Measurements from ENCODE around the gene PCDHB13. TPM values are rescaled to one million over a fixed set of nuclear protein-coding genes. Genes with fewer than 3 reads are reported as not detected.
"Not testable (repeated sequence)": the region's sequence is repeated elsewhere in the genome, so short reads cannot be mapped to it uniquely, and the experiment has no call there.

PCDHB13 gene
- total and polyA plus RNA-seq, 2 of the 4 experiments (the other 2 are of a cell fraction) = 0.18 to 0.26 TPM

DNA sequence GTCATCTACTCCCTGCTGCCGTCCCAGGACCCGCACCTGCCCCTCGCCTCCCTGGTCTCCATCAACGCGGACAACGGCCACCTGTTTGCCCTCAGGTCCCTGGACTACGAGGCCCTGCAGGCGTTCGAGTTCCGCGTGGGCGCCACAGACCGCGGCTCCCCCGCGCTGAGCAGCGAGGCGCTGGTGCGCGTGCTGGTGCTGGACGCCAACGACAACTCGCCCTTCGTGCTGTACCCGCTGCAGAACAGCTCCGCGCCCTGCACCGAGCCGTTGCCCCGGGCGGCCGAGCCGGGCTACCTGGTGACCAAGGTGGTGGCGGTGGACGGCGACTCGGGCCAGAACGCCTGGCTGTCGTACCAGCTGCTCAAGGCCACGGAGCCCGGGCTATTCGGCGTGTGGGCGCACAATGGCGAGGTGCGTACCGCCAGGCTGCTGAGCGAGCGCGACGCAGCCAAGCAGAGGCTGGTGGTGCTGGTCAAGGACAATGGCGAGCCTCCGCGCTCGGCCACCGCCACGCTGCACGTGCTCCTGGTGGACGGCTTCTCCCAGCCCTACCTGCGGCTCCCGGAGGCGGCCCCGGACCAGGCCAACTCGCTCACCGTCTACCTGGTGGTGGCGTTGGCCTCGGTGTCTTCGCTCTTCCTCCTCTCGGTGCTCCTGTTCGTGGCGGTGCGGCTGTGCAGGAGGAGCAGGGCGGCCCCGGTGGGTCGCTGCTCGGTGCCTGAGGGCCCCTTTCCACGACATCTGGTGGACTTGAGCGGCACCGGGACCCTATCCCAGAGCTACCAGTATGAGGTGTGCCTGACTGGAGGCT is 39.2 kb upstream of the PCDHB13 start:
- dilution Hi-C loops (cut with HindIII; ENCODE audit: low sequenced_read_pairs, unreplicated experiment); ATAC-seq (ENCODE audit: low read depth); BruUV-seq (replicated peaks); H3K23ac ChIP-seq (ENCODE audit: low read depth, low read length); POLR2A ChIA-PET (ENCODE audit: unreplicated experiment); H4K91ac ChIP-seq (ENCODE audit: insufficient read depth, low read depth, low read length); H3K9ac ChIP-seq (ENCODE audit: low read depth, low read length); H2AFZ ChIP-seq (replicated peaks; ENCODE audit: low read length, poor library complexity); H4K5ac ChIP-seq (ENCODE audit: low read depth, low read length); H3K27ac ChIP-seq (ENCODE audit: insufficient read depth, low read length); in situ Hi-C loops (cut with MboI; ENCODE audit: low sequenced_read_pairs); H2BK5ac ChIP-seq (ENCODE audit: low read depth, low read length, poor library complexity, severe bottlenecking); H3K4me2 ChIP-seq (ENCODE audit: low read depth, low read length); H3K36me3 ChIP-seq (ENCODE audit: control insufficient read depth, insufficient read depth, low read length); H3K14ac ChIP-seq (replicated peaks; ENCODE audit: low read depth, low read length); H2AK5ac ChIP-seq (ENCODE audit: low read depth, low read length); H3K18ac ChIP-seq (ENCODE audit: low read depth, low read length); H2BK20ac ChIP-seq (ENCODE audit: low read depth, low read length); H2AK9ac ChIP-seq (replicated peaks; ENCODE audit: low read depth, low read length, poor library complexity); H3K9me1 ChIP-seq (ENCODE audit: insufficient read depth, low read length); intact Hi-C loops (cut with micrococcal nuclease); H3K27me3 ChIP-seq (ENCODE audit: control insufficient read depth, insufficient read depth, low read length); H4K8ac ChIP-seq (ENCODE audit: low read depth in 2 of 2, low read length in 2 of 2); H3K4me1 ChIP-seq (ENCODE audit: control insufficient read depth, insufficient read depth, low read length); H3K4ac ChIP-seq (ENCODE audit: low read depth, low read length); H3K4me3 ChIP-seq (ENCODE audit: insufficient read depth, low read depth, low read length); DNase-seq; H4K20me1 ChIP-seq (ENCODE audit: insufficient read depth, low read length); H3K56ac ChIP-seq (ENCODE audit: extremely low read depth, insufficient read depth, low read length); H2BK15ac ChIP-seq (ENCODE audit: low read depth, low read length); H2BK120ac ChIP-seq (ENCODE audit: low read depth, low read length); H3K79me1 ChIP-seq (ENCODE audit: low read depth in 1 of 2, low read length in 2 of 2); CTCF ChIA-PET: not testable (repeated sequence)
- WGBS, 2 experiments (ENCODE audit: extremely low coverage in 2 of 2, insufficient read length in 1 of 2) = 50% methylated on average over 25 of the region's 79 CpGs; no CpG with 5 or more reads in 1 of the 2 experiments
- peaks cover 15% of the 10 kb centered on the region; the same call in 1 of the 2 replicates for H3K9me3 ChIP-seq (ENCODE audit: control insufficient read depth, insufficient read depth, low read length)
